ENCODE data around the gene ARHGAP23. TPM values are rescaled to one million over a fixed set of nuclear protein-coding genes. Genes with fewer than 3 reads are reported as not detected.

Gene ARHGAP23
- total RNA-seq, 1 donor from 2014 or later = 25.6 TPM

DNA sequence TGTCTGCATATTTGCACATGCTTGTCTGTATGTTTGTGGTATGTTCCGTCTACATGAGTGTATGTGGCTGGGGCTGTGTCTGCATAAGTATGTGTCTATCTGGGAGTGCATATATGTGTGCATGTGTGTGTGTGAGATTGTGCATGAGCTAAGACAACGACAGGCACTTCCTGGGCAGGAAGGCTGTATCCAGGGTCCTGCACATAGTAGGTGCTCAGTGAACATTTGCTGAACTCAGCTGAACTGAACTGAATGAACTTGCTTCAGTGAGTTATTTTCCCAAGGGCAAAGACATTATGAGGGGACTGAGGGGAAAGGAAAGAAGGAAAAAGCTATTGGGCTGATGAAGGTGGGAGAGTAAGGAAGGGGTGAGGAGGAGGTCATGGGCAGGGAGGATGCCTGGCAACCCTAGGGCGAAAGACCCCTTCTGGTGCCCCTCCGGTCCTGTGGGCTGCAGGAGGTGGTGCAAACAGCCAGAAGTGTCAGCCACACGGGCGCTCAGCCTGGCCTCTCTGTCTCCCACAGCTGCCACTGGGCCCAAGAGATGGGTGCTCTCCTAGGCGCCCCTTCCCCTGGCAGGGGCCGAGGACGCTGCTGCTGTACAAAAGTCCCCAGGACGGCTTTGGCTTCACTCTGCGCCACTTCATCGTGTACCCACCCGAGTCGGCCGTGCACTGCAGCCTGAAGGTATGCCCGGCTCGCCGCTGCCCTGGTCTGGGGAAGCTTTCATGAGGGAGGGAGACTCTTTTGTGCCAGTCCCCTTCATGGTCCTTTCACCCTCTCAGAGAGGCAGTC, 29.5 kb downstream of the ARHGAP23 start:
- Histone ChIP-seq H3K27me3 (ENCODE audit: control insufficient read depth in 3 of 3, insufficient read depth in 3 of 3, low read length in 3 of 3) (peaks cover 0 to 4% (median 0%) of the 10 kb centered on the region in 3 donors), H3K36me3 (ENCODE audit: control insufficient read depth in 3 of 3, insufficient read depth in 3 of 3, low read length in 3 of 3) (peaks cover 4 to 27% (median 8%) of the 10 kb centered on the region in 3 donors), H3K9ac (ENCODE audit: low read depth in 1 of 3, low read length in 3 of 3) (no peak overlapping the region), H3K4me3 (ENCODE audit: low read length in 3 of 3) (no peak overlapping the region), H3K27ac (ENCODE audit: low read depth, low read length) (no peak overlapping the region), H3K9me3 (ENCODE audit: control insufficient read depth in 3 of 3, low read length in 3 of 3) (no peaks in the 10 kb centered on the region), H3K4me1 (ENCODE audit: control insufficient read depth in 3 of 3, insufficient read depth in 3 of 3, low read length in 3 of 3) (peaks cover 40 to 60% (median 54%) of the 10 kb centered on the region in 3 donors)

DNA sequence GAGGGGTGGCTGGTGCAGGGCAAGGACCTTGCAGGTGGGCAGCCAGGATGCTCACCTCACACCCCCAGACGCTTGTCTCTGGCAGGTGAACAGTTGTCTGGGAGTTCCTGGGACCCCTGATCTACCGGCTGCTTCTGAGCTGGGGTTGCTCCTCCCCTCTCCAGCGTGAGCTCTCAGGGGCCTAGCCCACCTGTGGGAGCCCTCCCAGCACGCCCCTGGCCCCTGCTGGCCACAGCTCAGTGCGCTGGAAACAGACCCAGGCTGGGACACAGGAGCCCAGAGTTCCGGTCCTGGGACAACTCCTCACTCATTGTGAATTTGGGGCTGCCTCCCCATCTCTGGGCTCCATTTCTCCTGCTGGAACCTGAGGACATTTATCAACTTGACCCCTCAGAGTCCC, 30.3 kb downstream of the ARHGAP23 start:
- Histone ChIP-seq H3K4me3 (ENCODE audit: low read length in 3 of 3) (no peak overlapping the region), H3K4me1 (ENCODE audit: control insufficient read depth in 3 of 3, insufficient read depth in 3 of 3, low read length in 3 of 3) (peaks cover 42 to 63% (median 55%) of the 10 kb centered on the region in 3 donors), H3K9ac (ENCODE audit: low read depth in 1 of 3, low read length in 3 of 3) (peak overlapping the region in 1 of 3 donors; percentile 3), H3K9me3 (ENCODE audit: control insufficient read depth in 3 of 3, low read length in 3 of 3) (no peaks in the 10 kb centered on the region), H3K36me3 (ENCODE audit: control insufficient read depth in 3 of 3, insufficient read depth in 3 of 3, low read length in 3 of 3) (peaks cover 4 to 33% (median 8%) of the 10 kb centered on the region in 3 donors), H3K27me3 (ENCODE audit: control insufficient read depth in 3 of 3, insufficient read depth in 3 of 3, low read length in 3 of 3) (no peaks in the 10 kb centered on the region), H3K27ac (ENCODE audit: low read depth, low read length) (no peak overlapping the region)

DNA sequence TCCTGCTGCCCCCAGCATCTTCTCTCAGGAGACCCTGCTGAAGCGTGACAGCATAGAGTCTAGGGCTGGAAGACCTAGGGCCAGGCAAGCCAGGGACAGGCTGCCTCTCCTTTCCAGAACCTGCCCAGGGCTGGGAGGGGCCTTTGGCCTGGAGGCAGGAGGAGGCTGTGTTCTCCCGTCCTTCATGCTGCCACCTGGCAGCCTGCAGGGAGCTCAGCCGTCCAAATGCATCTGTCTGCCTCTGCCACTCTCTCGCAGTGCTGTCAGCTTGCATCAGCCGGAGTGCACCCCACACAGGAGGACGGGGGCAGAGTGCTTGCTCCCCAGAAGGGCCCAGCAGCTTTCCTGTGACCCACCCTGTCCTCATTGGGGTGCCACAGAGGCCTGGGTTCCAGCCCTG, 31.3 kb downstream of the ARHGAP23 start:
- H3K9ac ChIP-seq (ENCODE audit: low read depth in 1 of 3, low read length in 3 of 3) = peak overlapping the region in 1 of 3 donors; percentile 40
- peaks cover 47 to 68% (median 60%) of the 10 kb centered on the region in 3 donors for H3K4me1 ChIP-seq (ENCODE audit: control insufficient read depth in 3 of 3, insufficient read depth in 3 of 3, low read length in 3 of 3)
- no peaks in the 10 kb centered on the region for H3K27me3 ChIP-seq (ENCODE audit: control insufficient read depth in 3 of 3, insufficient read depth in 3 of 3, low read length in 3 of 3)
- H3K27ac ChIP-seq (ENCODE audit: low read depth, low read length) = no peak overlapping the region
- no peaks in the 10 kb centered on the region for H3K9me3 ChIP-seq (ENCODE audit: control insufficient read depth in 3 of 3, low read length in 3 of 3)
- peaks cover 4 to 37% (median 8%) of the 10 kb centered on the region in 3 donors for H3K36me3 ChIP-seq (ENCODE audit: control insufficient read depth in 3 of 3, insufficient read depth in 3 of 3, low read length in 3 of 3)
- no peak overlapping the region for H3K4me3 ChIP-seq (ENCODE audit: low read length in 3 of 3)

DNA sequence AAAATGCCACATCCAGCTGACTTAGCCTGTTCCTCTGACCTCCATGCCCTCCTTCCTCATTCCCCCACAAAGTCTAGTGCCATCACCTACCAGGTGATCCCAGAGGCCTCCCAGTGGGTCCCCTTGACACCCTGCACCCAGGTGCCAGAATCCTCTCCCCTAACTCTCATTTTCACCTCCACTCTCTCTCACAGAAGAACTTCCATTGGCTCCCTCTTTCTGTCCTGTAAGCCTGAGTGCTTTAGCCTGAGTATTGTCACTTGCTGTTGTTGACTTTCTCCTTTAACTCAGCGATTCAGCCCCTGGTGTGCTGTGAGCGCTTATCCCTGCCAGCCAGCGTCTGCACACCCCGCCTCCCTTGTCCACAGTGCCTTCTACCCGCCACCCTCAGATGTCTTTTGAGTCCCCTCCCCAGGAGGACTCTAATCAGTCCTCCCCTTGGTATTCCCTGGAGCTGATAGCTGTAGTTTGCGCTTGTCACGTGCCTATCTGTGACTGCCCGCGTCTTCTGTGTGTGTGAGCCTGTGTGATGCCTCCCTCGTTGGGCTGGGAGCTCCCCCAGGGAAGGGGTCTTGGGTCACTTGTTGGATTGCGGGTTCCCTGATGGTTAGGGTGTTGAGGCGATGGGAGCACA, 31.9 kb downstream of the ARHGAP23 start:
- Histone ChIP-seq H3K4me3 (ENCODE audit: low read length in 3 of 3) (no peak overlapping the region), H3K27me3 (ENCODE audit: control insufficient read depth in 3 of 3, insufficient read depth in 3 of 3, low read length in 3 of 3) (no peaks in the 10 kb centered on the region), H3K9me3 (ENCODE audit: control insufficient read depth in 3 of 3, low read length in 3 of 3) (no peaks in the 10 kb centered on the region), H3K4me1 (ENCODE audit: control insufficient read depth in 3 of 3, insufficient read depth in 3 of 3, low read length in 3 of 3) (peaks cover 45 to 68% (median 60%) of the 10 kb centered on the region in 3 donors), H3K9ac (ENCODE audit: low read depth in 1 of 3, low read length in 3 of 3) (peak overlapping the region in 1 of 3 donors; percentile 25), H3K36me3 (ENCODE audit: control insufficient read depth in 3 of 3, insufficient read depth in 3 of 3, low read length in 3 of 3) (peaks cover 4 to 37% (median 8%) of the 10 kb centered on the region in 3 donors), H3K27ac (ENCODE audit: low read depth, low read length) (no peak overlapping the region)

DNA sequence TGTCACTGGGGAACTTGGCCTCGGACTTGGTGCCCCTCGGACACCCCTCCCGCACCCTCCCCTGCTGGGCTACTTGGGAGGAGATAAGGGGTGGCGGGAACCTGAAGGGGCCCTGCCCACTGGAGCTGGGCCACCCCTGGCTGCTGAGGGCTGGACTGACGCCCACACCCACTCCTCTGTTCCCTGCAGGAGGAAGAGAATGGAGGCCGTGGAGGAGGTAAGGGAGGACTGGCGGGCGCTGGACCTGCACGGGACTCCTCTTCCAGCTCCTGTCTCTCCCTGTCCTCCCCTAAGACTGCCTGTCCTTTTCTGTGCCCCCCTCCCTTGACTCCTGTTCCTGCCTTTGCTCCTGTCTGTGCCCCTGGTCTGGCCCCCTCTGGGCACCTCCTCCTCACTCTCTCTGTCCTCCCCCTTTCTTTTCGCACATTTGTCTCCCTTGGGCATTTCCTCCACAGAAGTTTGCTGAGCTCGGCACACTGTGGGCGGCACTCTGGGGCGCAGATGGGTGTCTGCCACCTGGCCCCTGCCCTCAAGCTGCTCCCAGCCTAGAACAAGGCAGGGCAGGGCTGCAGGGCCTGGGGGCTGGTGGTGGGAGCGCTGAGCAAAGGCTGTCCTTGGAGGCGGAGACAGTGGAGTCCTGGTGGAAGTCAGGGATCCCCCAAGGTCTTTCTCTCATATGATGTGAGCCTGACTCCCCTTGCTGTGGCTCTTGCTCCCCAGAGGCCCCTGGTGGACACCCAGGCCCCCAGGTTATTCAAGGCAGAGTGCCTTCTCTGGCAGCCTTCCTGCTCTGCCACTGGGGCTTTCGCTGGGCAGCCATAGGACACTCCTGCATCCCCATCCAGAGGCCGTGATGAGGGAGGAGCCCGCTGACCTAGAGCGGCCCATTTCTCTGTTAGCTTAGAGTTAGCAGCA, 32.7 kb downstream of the ARHGAP23 start:
- Histone ChIP-seq H3K36me3 (ENCODE audit: control insufficient read depth in 3 of 3, insufficient read depth in 3 of 3, low read length in 3 of 3) (peaks cover 4 to 37% (median 8%) of the 10 kb centered on the region in 3 donors), H3K4me1 (ENCODE audit: control insufficient read depth in 3 of 3, insufficient read depth in 3 of 3, low read length in 3 of 3) (peaks cover 47 to 68% (median 60%) of the 10 kb centered on the region in 3 donors), H3K9me3 (ENCODE audit: control insufficient read depth in 3 of 3, low read length in 3 of 3) (no peaks in the 10 kb centered on the region), H3K27me3 (ENCODE audit: control insufficient read depth in 3 of 3, insufficient read depth in 3 of 3, low read length in 3 of 3) (no peaks in the 10 kb centered on the region), H3K4me3 (ENCODE audit: low read length in 3 of 3) (no peak overlapping the region), H3K27ac (ENCODE audit: low read depth, low read length) (no peak overlapping the region), H3K9ac (ENCODE audit: low read depth in 1 of 3, low read length in 3 of 3) (peak overlapping the region in 1 of 3 donors; percentile 25)

DNA sequence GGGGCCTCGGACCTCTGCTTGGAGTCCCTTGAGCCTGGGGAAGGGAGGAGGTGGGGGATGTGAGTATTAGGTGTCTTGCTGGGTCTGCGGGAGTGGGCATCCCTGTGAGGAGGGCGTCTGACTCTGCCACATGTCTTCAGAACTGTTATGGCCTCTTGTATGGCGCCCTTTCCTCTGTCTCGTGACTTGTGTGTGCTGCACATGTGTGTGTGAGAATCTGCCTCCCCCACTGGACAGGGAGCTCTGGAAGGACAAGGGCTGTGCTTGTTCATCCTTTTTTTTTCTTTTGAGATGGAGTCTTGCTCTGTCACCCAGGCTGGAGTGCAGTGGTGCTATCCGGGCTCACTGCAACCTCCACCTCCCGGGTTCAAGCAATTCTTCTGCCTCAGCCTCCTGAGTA, 33.4 kb downstream of the ARHGAP23 start:
- Histone ChIP-seq H3K27me3 (ENCODE audit: control insufficient read depth in 3 of 3, insufficient read depth in 3 of 3, low read length in 3 of 3) (no peaks in the 10 kb centered on the region), H3K9me3 (ENCODE audit: control insufficient read depth in 3 of 3, low read length in 3 of 3) (no peaks in the 10 kb centered on the region), H3K9ac (ENCODE audit: low read depth in 1 of 3, low read length in 3 of 3) (no peak overlapping the region), H3K36me3 (ENCODE audit: control insufficient read depth in 3 of 3, insufficient read depth in 3 of 3, low read length in 3 of 3) (peaks cover 4 to 39% (median 8%) of the 10 kb centered on the region in 3 donors), H3K4me1 (ENCODE audit: control insufficient read depth in 3 of 3, insufficient read depth in 3 of 3, low read length in 3 of 3) (peaks cover 49 to 69% (median 60%) of the 10 kb centered on the region in 3 donors), H3K27ac (ENCODE audit: low read depth, low read length) (no peak overlapping the region), H3K4me3 (ENCODE audit: low read length in 3 of 3) (no peak overlapping the region)

DNA sequence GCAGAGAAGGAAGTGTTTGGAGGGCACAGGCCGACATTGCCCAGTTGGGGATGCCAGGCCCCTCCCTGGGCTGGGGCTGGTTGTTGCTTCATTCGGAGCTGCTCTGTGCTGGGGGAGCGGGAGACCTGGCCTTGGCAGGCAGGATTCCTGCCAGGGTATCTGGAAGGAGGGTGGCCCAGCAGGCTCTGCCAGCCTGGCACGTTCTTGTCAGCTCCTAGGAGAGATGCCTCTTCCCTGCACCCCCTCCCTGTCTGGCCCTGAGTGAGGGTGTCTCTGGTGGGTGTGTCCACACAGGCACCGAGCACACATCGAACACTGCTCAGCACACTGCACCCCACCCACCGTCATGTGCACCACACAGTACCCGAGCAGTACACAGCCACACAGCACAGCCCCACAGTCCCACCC, 35.2 kb downstream of the ARHGAP23 start:
- peaks cover 10 to 52% (median 21%) of the 10 kb centered on the region in 3 donors for H3K36me3 ChIP-seq (ENCODE audit: control insufficient read depth in 3 of 3, insufficient read depth in 3 of 3, low read length in 3 of 3)
- H3K9me3 ChIP-seq (ENCODE audit: control insufficient read depth in 3 of 3, low read length in 3 of 3) = no peaks in the 10 kb centered on the region
- H3K4me1 ChIP-seq (ENCODE audit: control insufficient read depth in 3 of 3, insufficient read depth in 3 of 3, low read length in 3 of 3) = peaks cover 60 to 73% (median 69%) of the 10 kb centered on the region in 3 donors
- no peaks in the 10 kb centered on the region for H3K27me3 ChIP-seq (ENCODE audit: control insufficient read depth in 3 of 3, insufficient read depth in 3 of 3, low read length in 3 of 3)
- peak overlapping the region in 2 of 3 donors; percentile 57 to 83 for H3K9ac ChIP-seq (ENCODE audit: low read depth in 1 of 3, low read length in 3 of 3)
- H3K27ac ChIP-seq (ENCODE audit: low read depth, low read length) = no peak overlapping the region
- peak overlapping the region in 1 of 3 donors; percentile 13 for H3K4me3 ChIP-seq (ENCODE audit: low read length in 3 of 3)

DNA sequence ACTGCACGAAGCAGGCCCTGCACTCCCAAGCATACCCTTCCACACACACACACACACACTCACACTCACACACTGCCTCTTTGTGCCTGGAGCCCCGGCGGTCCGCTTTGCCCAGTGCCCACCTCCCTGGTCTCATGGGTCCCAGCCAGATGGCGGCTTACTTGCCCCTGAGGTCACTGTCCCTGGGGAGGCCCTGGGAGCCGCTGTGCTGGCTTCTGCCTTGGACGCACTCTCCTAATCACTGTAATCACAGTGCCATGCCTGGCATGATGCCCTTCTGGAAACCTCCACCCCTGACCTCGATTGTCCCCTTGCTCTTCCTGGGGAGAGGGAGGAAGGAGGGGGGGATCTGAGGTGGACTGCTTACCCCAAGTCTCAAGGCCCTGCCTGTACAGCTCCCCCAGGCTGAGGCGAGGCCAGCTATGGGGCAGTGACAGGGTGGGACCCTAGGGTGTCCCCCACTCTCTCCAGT, 36.0 kb downstream of the ARHGAP23 start:
- H3K9me3 ChIP-seq (ENCODE audit: control insufficient read depth in 3 of 3, low read length in 3 of 3) = no peaks in the 10 kb centered on the region
- H3K4me1 ChIP-seq (ENCODE audit: control insufficient read depth in 3 of 3, insufficient read depth in 3 of 3, low read length in 3 of 3) = peaks cover 56 to 67% (median 67%) of the 10 kb centered on the region in 3 donors
- peak overlapping the region; percentile 29 to 83 (median 57) for H3K9ac ChIP-seq (ENCODE audit: low read depth in 1 of 3, low read length in 3 of 3)
- H3K27me3 ChIP-seq (ENCODE audit: control insufficient read depth in 3 of 3, insufficient read depth in 3 of 3, low read length in 3 of 3) = no peaks in the 10 kb centered on the region
- peak overlapping the region; percentile 79 for H3K27ac ChIP-seq (ENCODE audit: low read depth, low read length)
- peaks cover 10 to 50% (median 26%) of the 10 kb centered on the region in 3 donors for H3K36me3 ChIP-seq (ENCODE audit: control insufficient read depth in 3 of 3, insufficient read depth in 3 of 3, low read length in 3 of 3)
- peak overlapping the region in 2 of 3 donors; percentile 2 to 71 for H3K4me3 ChIP-seq (ENCODE audit: low read length in 3 of 3)

DNA sequence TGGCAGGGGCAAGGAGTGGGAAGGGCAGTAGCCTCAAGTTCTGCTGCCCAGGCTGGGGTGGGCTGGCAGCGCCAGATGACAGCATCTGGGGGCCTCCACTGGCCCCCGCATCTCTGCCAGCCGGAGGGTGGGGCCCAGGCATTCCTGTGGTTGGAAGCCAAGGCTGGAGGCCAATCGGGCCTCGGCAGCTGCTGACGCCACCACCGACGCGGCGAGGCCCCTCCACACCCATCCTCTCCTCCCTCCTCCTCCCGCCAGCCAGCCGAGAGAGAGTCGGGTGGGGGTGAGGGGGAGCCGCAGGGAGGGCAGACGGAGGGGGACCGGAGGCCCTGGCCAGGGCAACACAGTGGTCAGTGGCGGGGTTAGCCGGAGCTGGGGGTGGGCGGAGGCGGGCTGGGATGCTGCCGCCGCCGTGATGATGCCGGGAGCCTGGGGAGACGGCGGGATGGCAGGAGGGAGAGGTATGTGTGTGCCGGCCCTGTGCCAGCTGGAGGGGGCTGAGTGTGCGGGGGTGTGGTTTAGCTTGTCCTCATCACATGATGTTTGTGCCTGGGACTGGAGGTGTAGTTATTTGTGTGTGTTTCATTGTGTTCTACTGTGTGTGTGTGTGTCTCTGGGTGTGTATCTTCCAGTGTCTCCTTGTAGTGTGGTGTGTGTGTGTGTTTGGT, 36.6 kb downstream of the ARHGAP23 start:
- Histone ChIP-seq H3K36me3 (ENCODE audit: control insufficient read depth in 3 of 3, insufficient read depth in 3 of 3, low read length in 3 of 3) (peaks cover 10 to 45% (median 21%) of the 10 kb centered on the region in 3 donors), H3K4me1 (ENCODE audit: control insufficient read depth in 3 of 3, insufficient read depth in 3 of 3, low read length in 3 of 3) (peaks cover 51 to 62% (median 61%) of the 10 kb centered on the region in 3 donors), H3K4me3 (ENCODE audit: low read length in 3 of 3) (peak overlapping the region; percentile 63 to 71 (median 66)), H3K27me3 (ENCODE audit: control insufficient read depth in 3 of 3, insufficient read depth in 3 of 3, low read length in 3 of 3) (no peaks in the 10 kb centered on the region), H3K27ac (ENCODE audit: low read depth, low read length) (peak overlapping the region; percentile 79), H3K9me3 (ENCODE audit: control insufficient read depth in 3 of 3, low read length in 3 of 3) (no peaks in the 10 kb centered on the region), H3K9ac (ENCODE audit: low read depth in 1 of 3, low read length in 3 of 3) (peak overlapping the region; percentile 64 to 83 (median 73))
